Occipital lobe (tissue), 2 donors: ENCODE data around the gene TSPAN18. TPM values are rescaled to one million over a fixed set of nuclear protein-coding genes. Genes with fewer than 3 reads are reported as not detected.

ENCODE experiments used
- DNase-seq: peaks from one replicate; lab custom pipeline; 2025; lab: John Stamatoyannopoulos, UW
- total RNA-seq: library from RNA; depleted of rRNA; stranded (reverse); fragments of >200 nt; gene quantifications from one replicate; pipeline ENCODE4 v1.2.3, GENCODE V29; 2014

Gene TSPAN18
- total RNA-seq, 1 donor from 2014 or later: 19.7 TPM

GRCh38 chr11:44977493-44977984, 250.8 kb downstream of the TSPAN18 start:
- no peak for DNase-seq

- DNase-seq: no peak
Measured at GRCh38 chr11:44978274-44978960, 251.7 kb downstream of the TSPAN18 start.

- no peak for DNase-seq
Measured at GRCh38 chr11:44978961-44979331, 252.2 kb downstream of the TSPAN18 start.

GRCh38 chr11:44979543-44980399, 253.0 kb downstream of the TSPAN18 start:
- no peak for DNase-seq

- no peak for DNase-seq
Measured at GRCh38 chr11:44980533-44981427, 254.0 kb downstream of the TSPAN18 start.

Other genes starting within 250 kb of the TSPAN18 start
- gene CD82, start 161.3 kb upstream of the TSPAN18 start, total RNA-seq: 8.3 TPM
- 27.1 TPM for gene TP53I11, start 223.9 kb downstream of the TSPAN18 start, total RNA-seq